ENCODE measurements around the gene CREB3.

- TF ChIP-seq JUNB (IDR thresholded peaks at IDR 0.05; ENCODE audit: unreplicated experiment), result no peak
- TF ChIP-seq, protein P1, sequence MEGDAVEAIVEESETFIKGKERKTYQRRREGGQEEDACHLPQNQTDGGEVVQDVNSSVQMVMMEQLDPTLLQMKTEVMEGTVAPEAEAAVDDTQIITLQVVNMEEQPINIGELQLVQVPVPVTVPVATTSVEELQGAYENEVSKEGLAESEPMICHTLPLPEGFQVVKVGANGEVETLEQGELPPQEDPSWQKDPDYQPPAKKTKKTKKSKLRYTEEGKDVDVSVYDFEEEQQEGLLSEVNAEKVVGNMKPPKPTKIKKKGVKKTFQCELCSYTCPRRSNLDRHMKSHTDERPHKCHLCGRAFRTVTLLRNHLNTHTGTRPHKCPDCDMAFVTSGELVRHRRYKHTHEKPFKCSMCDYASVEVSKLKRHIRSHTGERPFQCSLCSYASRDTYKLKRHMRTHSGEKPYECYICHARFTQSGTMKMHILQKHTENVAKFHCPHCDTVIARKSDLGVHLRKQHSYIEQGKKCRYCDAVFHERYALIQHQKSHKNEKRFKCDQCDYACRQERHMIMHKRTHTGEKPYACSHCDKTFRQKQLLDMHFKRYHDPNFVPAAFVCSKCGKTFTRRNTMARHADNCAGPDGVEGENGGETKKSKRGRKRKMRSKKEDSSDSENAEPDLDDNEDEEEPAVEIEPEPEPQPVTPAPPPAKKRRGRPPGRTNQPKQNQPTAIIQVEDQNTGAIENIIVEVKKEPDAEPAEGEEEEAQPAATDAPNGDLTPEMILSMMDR (conservative IDR thresholded peaks at IDR 0.05; ENCODE audit: low read depth in 2 of 2), result no peak
Measured at GRCh38 chr9:35719546-35719945, 12.9 kb upstream of the CREB3 start.
